ENCODE results near the gene TMTC2.

The TMTC2 gene

GRCh38 chr12:83010169-83010804 is 323.6 kb downstream of the TMTC2 start:
- no peak for DNase-seq (ENCODE audit: low read depth in 2 of 2)

- no peak for DNase-seq (ENCODE audit: low read depth in 2 of 2)
These were observed 328.9 kb downstream of the TMTC2 start for GRCh38 chr12:83015390-83016217.

DNA sequence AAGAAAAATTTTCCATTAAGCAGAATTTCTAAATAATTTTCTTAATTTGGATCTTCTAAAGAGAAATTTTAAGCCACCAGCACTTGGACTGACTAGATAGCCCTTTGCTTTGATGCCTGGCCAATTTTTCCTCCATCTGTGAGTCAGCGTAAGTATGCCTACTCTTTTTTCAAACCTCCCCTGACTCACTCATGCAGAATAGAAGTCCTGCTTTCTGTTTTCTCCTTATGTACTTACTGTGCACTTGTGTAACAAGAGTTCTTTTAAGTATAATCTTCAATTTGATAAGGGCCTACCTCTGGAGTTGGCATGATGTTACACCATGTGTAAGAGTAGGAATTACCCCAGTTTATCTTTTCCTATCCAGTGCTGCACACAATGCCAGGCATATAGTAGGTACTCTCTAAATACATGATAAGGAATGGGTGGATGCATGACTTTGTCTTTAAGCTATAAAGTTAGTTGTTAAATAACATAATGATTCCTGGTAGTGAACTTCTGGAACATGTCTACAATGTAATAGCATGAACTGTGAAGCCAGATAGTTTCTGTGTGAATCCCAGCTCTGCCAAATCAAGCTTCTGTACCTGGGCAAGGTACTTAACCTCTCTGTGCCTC is 329.6 kb downstream of the TMTC2 start:
- DNase-seq (ENCODE audit: low read depth in 2 of 2): no peak

GRCh38 chr12:83016991-83017390 is 330.3 kb downstream of the TMTC2 start:
- no peak for DNase-seq (ENCODE audit: low read depth in 2 of 2)

DNA sequence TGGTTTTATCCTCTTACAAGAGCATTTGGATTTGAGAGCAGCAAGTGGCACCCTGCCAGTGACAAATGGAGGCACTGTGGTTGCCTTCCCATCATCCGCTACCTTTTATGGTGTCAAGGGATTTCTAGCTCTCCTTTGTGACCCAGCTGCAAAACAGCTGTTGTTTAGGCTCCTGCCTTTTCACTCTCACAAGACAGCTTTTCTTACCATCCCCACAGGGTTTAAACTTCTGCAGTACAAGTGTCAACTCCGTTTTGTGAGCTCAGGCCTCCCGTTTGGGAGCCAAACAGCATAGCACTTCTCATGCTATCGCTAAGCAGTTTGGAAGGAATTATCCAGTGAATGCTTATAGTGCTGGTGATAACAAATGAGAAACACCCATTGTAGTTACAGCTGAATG is 331.4 kb downstream of the TMTC2 start:
- DNase-seq (ENCODE audit: low read depth in 2 of 2): no peak

DNA sequence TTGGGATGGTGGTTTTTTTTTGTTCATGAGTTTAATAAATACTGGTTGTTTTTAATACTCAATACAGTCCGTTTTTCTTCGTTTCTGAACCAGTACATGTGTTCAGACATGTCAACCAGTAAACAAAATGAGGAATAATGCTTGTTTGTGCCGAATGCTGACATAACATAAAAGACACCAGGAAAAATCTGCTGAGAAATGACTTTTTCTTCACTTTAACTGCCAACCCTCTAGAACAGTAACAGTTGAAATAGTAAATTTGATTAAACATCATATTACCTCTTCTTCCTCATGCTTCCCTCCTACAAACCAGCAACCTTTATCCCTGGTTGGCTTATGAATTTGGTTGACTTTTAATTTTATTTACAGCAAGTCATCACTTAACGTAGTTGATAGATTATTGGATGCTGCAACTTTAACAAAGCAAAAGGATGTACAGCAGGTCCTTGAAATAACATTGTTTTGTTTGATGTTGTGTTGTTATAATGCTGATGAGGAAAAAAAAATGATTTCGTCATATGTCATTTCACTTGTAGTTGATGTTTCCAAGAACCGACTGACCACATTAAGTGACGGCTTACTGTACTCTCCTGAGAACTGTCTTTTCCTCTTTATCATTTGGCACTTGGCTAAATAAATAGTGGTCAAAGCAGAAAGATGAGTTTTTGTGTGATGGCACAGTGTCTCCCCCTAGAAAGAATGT is 340.5 kb downstream of the TMTC2 start:
- DNase-seq (ENCODE audit: low read depth in 2 of 2): no peak

DNA sequence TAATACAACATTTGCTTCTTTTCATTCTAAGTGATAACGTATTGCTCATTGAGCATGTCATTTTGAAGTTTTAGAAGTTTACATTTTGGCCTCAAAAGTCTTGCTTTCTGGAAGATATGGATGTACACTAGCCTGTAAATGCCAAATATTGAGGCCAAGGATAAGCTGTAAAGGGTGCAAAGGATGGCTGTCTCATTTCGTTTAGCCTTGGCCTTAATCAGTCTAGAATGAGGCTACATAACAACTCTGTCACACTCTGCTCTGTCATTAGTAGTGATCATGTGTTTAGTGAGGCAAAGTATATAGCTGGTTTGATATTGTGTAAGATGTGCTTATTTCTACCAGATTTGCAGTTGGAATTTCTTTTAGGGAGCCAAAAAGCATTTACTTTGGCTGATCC is 344.5 kb downstream of the TMTC2 start:
- no peak for DNase-seq (ENCODE audit: low read depth in 2 of 2)

GRCh38 chr12:83036847-83037246 is 350.1 kb downstream of the TMTC2 start:
- no peak for DNase-seq (ENCODE audit: low read depth in 2 of 2)

DNA sequence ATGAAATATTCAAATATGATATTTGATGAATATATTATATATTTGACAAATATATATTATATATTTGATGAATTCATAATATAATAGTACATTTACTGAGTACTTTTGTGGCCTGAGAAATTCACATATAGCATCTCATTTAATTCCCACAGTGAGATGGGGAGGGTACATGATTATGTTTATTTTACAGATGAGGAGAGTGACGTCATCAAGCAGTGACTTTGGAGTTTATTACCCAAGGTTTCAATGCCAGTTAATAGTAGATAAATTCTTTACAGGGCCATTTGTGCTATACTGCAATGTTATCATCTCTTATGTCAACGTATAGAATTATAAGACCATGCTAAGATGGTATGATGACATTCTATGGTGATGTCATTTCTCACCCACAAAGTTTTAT is 352.7 kb downstream of the TMTC2 start:
- no peak for DNase-seq (ENCODE audit: low read depth in 2 of 2)

- no peak for DNase-seq (ENCODE audit: low read depth in 2 of 2)
These were observed 353.6 kb downstream of the TMTC2 start for GRCh38 chr12:83040339-83040738.

- no peak for DNase-seq (ENCODE audit: low read depth in 2 of 2)
These were observed 354.3 kb downstream of the TMTC2 start for GRCh38 chr12:83040991-83041390.

GRCh38 chr12:83042441-83043200 is 355.9 kb downstream of the TMTC2 start:
- DNase-seq (ENCODE audit: low read depth in 2 of 2): no peak

GRCh38 chr12:83044736-83045135 is 358.0 kb downstream of the TMTC2 start:
- DNase-seq (ENCODE audit: low read depth in 2 of 2): no peak

GRCh38 chr12:83046019-83046418 is 359.3 kb downstream of the TMTC2 start:
- no peak for DNase-seq (ENCODE audit: low read depth in 2 of 2)

GRCh38 chr12:83049306-83049705 is 362.6 kb downstream of the TMTC2 start:
- DNase-seq (ENCODE audit: low read depth in 2 of 2): no peak

DNA sequence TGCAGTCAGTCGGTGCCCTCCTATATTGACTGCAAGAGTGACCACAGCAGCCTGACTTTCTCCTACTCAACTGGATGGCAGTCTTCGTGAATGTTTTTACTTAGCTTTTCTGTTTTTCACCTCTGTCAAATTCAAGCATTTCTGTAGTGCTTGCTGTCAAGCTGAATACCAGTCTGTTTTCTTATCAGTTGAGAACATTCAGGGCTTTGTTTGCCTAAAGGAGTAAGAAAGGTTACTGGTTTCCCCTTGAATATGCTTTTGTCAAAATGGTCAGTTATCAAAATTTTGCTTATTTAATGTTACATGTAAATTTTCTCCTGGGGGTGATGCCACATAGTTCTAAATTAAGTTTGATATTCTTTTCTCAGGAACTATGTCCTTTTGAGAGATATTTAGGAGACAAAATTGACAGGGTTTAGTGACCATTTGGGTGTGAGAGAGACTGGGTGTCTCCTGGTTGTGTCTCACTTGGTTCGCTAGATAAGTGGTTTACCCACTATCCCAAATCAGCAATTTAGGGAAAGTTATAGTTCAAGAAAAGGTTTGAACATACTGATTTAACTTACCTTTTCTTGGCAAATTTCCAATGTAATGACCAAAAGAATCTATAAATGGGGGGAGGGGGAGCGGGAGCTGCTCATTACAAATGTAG is 366.3 kb downstream of the TMTC2 start:
- no peak for DNase-seq (ENCODE audit: low read depth in 2 of 2)

GRCh38 chr12:83057436-83057835 is 370.7 kb downstream of the TMTC2 start:
- no peak for DNase-seq (ENCODE audit: low read depth in 2 of 2)

DNA sequence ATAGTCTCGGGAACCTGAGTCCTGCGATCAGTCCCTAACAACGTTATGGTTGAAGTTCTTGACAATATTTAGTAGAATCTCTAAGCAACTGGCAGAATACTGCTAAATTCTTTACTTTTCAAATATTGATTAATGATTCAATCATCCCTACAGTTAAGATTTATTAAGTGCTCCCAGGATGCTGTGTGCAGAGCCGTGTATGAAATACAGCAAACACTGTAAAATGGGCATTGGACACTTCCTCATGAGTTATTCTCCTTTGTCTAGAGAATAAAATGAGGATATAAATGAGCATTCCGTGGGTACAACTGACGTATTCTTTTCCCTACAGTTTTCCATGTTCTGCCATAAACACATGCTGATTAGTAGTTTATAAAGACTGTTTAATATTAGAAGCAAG is 372.4 kb downstream of the TMTC2 start:
- no peak for DNase-seq (ENCODE audit: low read depth in 2 of 2)

DNA sequence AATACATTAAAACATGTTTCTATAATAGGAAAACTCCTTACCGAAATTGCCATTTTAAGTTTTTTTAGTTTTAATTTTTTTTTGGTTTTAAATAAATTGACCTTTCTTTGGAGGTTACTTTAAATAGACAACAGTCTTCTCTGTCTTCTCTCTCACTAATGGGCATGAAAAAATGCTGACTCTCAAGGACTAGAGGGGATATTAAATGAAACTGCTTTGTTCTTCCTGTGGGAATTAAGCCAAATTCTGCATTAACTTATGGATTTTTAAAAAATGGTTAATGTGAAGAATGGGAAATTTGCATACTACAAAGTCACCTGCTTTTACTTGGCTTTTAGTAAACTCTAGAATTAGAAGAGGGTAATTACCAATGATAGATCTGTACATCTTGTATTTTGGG is 378.9 kb downstream of the TMTC2 start:
- DNase-seq (ENCODE audit: low read depth in 2 of 2): no peak

DNA sequence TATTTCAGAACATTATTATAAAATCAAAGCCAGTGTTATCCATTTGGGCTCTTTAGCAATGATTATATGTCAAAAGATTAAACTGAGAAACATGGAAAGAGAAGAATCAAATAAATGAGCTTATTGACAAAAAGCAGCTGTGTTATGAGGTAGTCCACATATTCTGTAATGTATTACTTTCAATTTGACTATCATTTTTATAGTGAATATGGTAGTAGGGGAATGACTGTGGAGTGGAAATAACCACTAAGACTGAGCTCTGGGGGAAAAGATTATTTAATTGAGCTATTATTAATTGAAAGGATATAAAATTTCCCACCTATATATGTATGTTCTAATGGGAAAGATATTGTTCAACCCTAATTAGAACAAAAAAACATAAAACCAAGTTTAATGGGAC is 381.3 kb downstream of the TMTC2 start:
- no peak for DNase-seq (ENCODE audit: low read depth in 2 of 2)

DNA sequence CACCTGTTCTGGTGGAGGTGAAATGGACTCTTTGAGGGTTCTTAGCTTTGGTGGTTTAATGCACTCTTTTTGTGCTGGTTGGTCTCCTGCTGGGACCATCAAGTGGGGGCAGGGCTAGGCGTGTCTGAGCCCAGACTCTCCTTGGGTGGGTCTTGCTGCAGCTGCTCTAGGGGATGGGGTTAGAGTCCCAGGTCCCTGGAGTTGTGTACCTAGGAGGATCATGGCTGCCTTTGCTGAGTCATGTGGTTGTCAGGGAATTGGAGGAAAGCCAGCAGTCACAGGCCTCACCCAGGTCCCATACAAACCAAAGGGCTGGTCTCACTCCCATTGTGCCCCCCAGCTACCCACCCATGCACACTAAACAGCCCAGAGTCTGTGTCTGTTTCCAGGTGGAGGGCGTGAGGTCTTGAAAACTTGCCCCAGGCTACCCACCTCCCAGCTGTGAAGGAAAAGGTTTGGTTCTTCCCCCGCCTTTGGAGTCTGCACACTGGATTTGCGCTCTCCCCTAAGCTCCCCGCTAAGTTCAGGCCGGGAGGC is 387.7 kb downstream of the TMTC2 start:
- DNase-seq (ENCODE audit: low read depth in 2 of 2): no peak

Data from stimulated activated CD4-positive, alpha-beta T cell treated with anti-CD3 and anti-CD28 coated beads, Interleukin-12 subunit alpha, Interleukin-12 subunit beta, amount 100 ng/mL, for 24 hours (primary cell).